K562 (cell line): ENCODE measurements around the gene MINDY3. TPM values are rescaled to one million over a fixed set of nuclear protein-coding genes. Genes with fewer than 3 reads are reported as not detected.

ENCODE experiments used
- ATAC-seq: fragments of 200-7000 bp; cut with Tn5 transposase; 3 replicates; pipeline ENCODE4 v1.9.1; 2020; ENCODE audit warnings: moderate library complexity
- BruUV-seq: library from RNA; stranded (reverse); fragments of 400-500 nt; replicated peaks from 2 replicates; lab custom pipeline; 2021; lab: Mats Ljungman, UMichigan
- CTCF ChIA-PET: fragments of 300-600 bp; formaldehyde crosslinking; extraction: SDS; loops from one replicate; lab custom pipeline; 2021; ENCODE audit warnings: low intra/inter-chr PET ratio; lab: Yijun Ruan, JAX
- POLR2A ChIA-PET: fragments of 300-600, 350-650 bp; sonication (Branson Sonifier 250); formaldehyde crosslinking; extraction: SDS; loops from one replicate; lab custom pipeline; 2021; ENCODE audit warnings: antibody characterized with exemption, inconsistent platforms; lab: Yijun Ruan, JAX
- DNase-seq, 4 experiments: peaks; one replicate each; pipeline versions ENCODE4 v3.0.0 to v3.0.0-alpha.2; 2011 to 2018; ENCODE audit warnings: low spot score in 3 of 4, mixed read lengths in 3 of 4; ENCODE audit errors: extremely low read depth in 1 of 4
- FAIRE-seq: peaks from 2 replicates; lab custom pipeline; 2011; peaks lifted over from hg19 to GRCh38; lab: Jason Lieb, UNC
- H2AFZ ChIP-seq: 2 replicates; pipeline ENCODE4 v1.6.0; 2011; ENCODE audit warnings: low read depth, low read length, control low read depth, inconsistent platforms
- H3K27ac ChIP-seq: fragments of 200-600 bp; 3 replicates; pipeline ENCODE4 v1.8.0; 2011; ENCODE audit warnings: low read depth, mild to moderate bottlenecking, control low read depth, inconsistent platforms, low read length, moderate library complexity, mixed read lengths; ENCODE audit errors: extremely low read depth
- H3K27me3 ChIP-seq, 2 experiments: fragments of 300-600 bp in 1 of 2; 2 replicates in 1 of 2; 3 replicates in 1 of 2; pipeline versions ENCODE4 v1.6.0 to v1.8.0; 2011; ENCODE audit warnings: inconsistent platforms in 2 of 2, low read length in 2 of 2, mild to moderate bottlenecking in 1 of 2, mixed read lengths in 1 of 2, moderate library complexity in 1 of 2; ENCODE audit not compliant: control insufficient read depth in 2 of 2, insufficient read depth in 2 of 2
- H3K36me3 ChIP-seq: fragments of 300-600 bp; 3 replicates; pipeline ENCODE4 v1.8.0; 2011; ENCODE audit warnings: mild to moderate bottlenecking, low read length, inconsistent platforms; ENCODE audit not compliant: control insufficient read depth, insufficient read depth
- H3K4me1 ChIP-seq, 2 experiments: fragments of 200-600 bp in 1 of 2; replicated peaks in 1 of 2; 2 replicates in 1 of 2; 3 replicates in 1 of 2; pipeline versions ENCODE4 v1.5.1 to v1.8.0; 2011; ENCODE audit warnings: inconsistent platforms in 2 of 2, low read length in 2 of 2, mild to moderate bottlenecking in 1 of 2, mixed read lengths in 1 of 2, moderate library complexity in 1 of 2; ENCODE audit not compliant: control insufficient read depth in 2 of 2, insufficient read depth in 2 of 2
- H3K4me2 ChIP-seq: 2 replicates; pipeline ENCODE4 v1.6.1; 2011; ENCODE audit warnings: low read length, control low read depth, inconsistent platforms, mixed read lengths; ENCODE audit not compliant: insufficient read depth
- H3K4me3 ChIP-seq: fragments of 200-600 bp; sonication (generic), shearing (Covaris generic); 2 replicates; pipeline ENCODE4 v1.5.1; 2016; ENCODE audit warnings: control low read depth, inconsistent platforms
- H3K79me2 ChIP-seq: fragments of 200-600 bp; 3 replicates; pipeline ENCODE4 v1.8.0; 2011; ENCODE audit warnings: low read length, inconsistent platforms; ENCODE audit not compliant: control insufficient read depth, insufficient read depth
- H3K9ac ChIP-seq, 2 experiments: 2 replicates each; pipeline versions ENCODE4 v1.6.0 to v1.6.1; 2011; ENCODE audit warnings: low read depth in 2 of 2, low read length in 2 of 2, control low read depth in 1 of 2, inconsistent platforms in 1 of 2, mild to moderate bottlenecking in 1 of 2, mixed read lengths in 1 of 2; ENCODE audit not compliant: insufficient read depth in 1 of 2
- H3K9me1 ChIP-seq: one replicate; pipeline ENCODE4 v1.6.0; 2011; ENCODE audit warnings: inconsistent platforms, mild to moderate bottlenecking, low read length, moderate library complexity; ENCODE audit not compliant: control insufficient read depth, insufficient read depth
- H3K9me3 ChIP-seq: replicated peaks from 2 replicates; pipeline ENCODE4 v1.5.1; 2011; ENCODE audit warnings: low read depth, low read length, inconsistent platforms; ENCODE audit not compliant: control insufficient read depth, insufficient read depth
- H4K20me1 ChIP-seq: replicated peaks from 2 replicates; pipeline ENCODE4 v1.6.1; 2011; ENCODE audit warnings: low read length, inconsistent platforms, mixed read lengths; ENCODE audit not compliant: control insufficient read depth, insufficient read depth
- FIP1L1 ChIP-seq: fragments of 200-400 bp; formaldehyde crosslinking; IDR thresholded peaks from 2 replicates; pipeline ENCODE4 v1.6.1; 2018; ENCODE audit warnings: mild to moderate bottlenecking, low read depth, low read length; ENCODE audit not compliant: poor library complexity, severe bottlenecking
- ILK ChIP-seq: fragments of 450-650 bp; IDR thresholded peaks from 2 replicates; pipeline ENCODE4 v1.6.1; 2016; ENCODE audit warnings: missing genetic modification characterization, low read depth, mild to moderate bottlenecking, missing compliant biosample characterization, moderate library complexity, borderline replicate concordance
- IRF2 ChIP-seq: sonication (generic); formaldehyde crosslinking; IDR thresholded peaks from 2 replicates; pipeline ENCODE4 v1.8.1; 2022; ENCODE audit warnings: mild to moderate bottlenecking, missing genetic modification reagents
- TEAD1 ChIP-seq, 2 experiments: fragments of 450-650 bp in 1 of 2; sonication (generic) in 1 of 2; formaldehyde crosslinking; IDR thresholded peaks; 2 replicates each; pipeline versions ENCODE4 v1.4.0 to v1.8.0; 2020 to 2022; ENCODE audit warnings: mild to moderate bottlenecking in 2 of 2, missing genetic modification reagents in 1 of 2
- ZNF311 ChIP-seq: fragments of 250-450 bp; sonication (Bioruptor Pico); IDR thresholded peaks from 2 replicates; pipeline ENCODE4 v1.4.0; 2020; ENCODE audit warnings: mild to moderate bottlenecking, moderate library complexity
- ZNF644 ChIP-seq: fragments of 200-800 bp; sonication (Bioruptor generic); IDR thresholded peaks from 2 replicates; pipeline ENCODE4 v1.6.1; 2016; ENCODE audit warnings: low read depth, missing genetic modification characterization, missing compliant biosample characterization
- WGBS: fragments of 100-300 bp; shearing (Covaris generic); methylation state at CpG from one replicate; pipeline ENCODE4 v1.1.6; 2016; ENCODE audit warnings: low coverage, mixed read lengths; ENCODE audit not compliant: insufficient coverage; ENCODE audit errors: missing lambda C conversion rate; 5-methylcytosine and 5-hydroxymethylcytosine counted together
- in situ Hi-C: fragments of 300-500 bp; cut with MboI; formaldehyde crosslinking; loops from 4 replicates; pipeline ENCODE4 v1.15.0; 2018; ENCODE audit warnings: inconsistent platforms, mixed read lengths
- intact Hi-C: fragments of 100-400 bp; cut with micrococcal nuclease; formaldehyde crosslinking; loops from 2 replicates; pipeline ENCODE4 v1.14.2; 2022
- polyA plus RNA-seq, 8 experiments: library from polyadenylated mRNA; depleted of rRNA in 4 of 8; stranded (reverse) in 5 of 8; unstranded in 3 of 8; fragments of >200 nt; fragmentation: Nextera tagmentation in 2 of 8; fragmentation: Illumina TruSeq in 1 of 8; extraction: Ambion mirVana in 2 of 8; extraction: Trizol in 1 of 8; gene quantifications; 2 replicates each; pipeline versions ENCODE4 v1.2.1 to v1.2.3, GENCODE V29; 2011 to 2014; ENCODE audit warnings: inconsistent platforms in 1 of 8, missing spikeins in 1 of 8
- total RNA-seq, 7 experiments: library from RNA; depleted of rRNA in 6 of 7; stranded (reverse); fragments of >200 nt in 6 of 7; fragmentation: Illumina TruSeq in 2 of 7; extraction: Trizol in 2 of 7; gene quantifications; 2 replicates each; pipeline versions ENCODE4 v1.2.1 to v1.2.3, GENCODE V29; 2011 to 2021; ENCODE audit warnings: low replicate concordance in 1 of 7
- TF ChIP-seq, protein P1 (sequence below), 2 experiments: IDR thresholded peaks in 1 of 2; conservative IDR thresholded peaks in 1 of 2; 2 replicates each; pipeline ENCODE4 v1.6.1; 2016; ENCODE audit warnings: low read depth in 2 of 2, mild to moderate bottlenecking in 1 of 2, missing compliant biosample characterization in 1 of 2, missing genetic modification characterization in 1 of 2, moderate library complexity in 1 of 2
- TF ChIP-seq, protein P2 (sequence below): fragments of 450-650 bp; IDR thresholded peaks from 2 replicates; pipeline ENCODE4 v1.7.0; 2016; ENCODE audit warnings: borderline replicate concordance
- TF ChIP-seq, protein P3 (sequence below), 2 experiments: fragments of 150-350 bp in 1 of 2; IDR thresholded peaks; 2 replicates each; pipeline ENCODE4 v1.6.1; 2012 to 2016; ENCODE audit warnings: low read depth in 2 of 2, low read length in 2 of 2, mild to moderate bottlenecking in 1 of 2, moderate library complexity in 1 of 2

The MINDY3 gene
- total and polyA plus RNA-seq, 9 of the 15 experiments (the other 6 are each of a cell fraction or from before 2014, with no cell fraction given) = 14.0 to 35.9 (median 23.6) TPM

DNA sequence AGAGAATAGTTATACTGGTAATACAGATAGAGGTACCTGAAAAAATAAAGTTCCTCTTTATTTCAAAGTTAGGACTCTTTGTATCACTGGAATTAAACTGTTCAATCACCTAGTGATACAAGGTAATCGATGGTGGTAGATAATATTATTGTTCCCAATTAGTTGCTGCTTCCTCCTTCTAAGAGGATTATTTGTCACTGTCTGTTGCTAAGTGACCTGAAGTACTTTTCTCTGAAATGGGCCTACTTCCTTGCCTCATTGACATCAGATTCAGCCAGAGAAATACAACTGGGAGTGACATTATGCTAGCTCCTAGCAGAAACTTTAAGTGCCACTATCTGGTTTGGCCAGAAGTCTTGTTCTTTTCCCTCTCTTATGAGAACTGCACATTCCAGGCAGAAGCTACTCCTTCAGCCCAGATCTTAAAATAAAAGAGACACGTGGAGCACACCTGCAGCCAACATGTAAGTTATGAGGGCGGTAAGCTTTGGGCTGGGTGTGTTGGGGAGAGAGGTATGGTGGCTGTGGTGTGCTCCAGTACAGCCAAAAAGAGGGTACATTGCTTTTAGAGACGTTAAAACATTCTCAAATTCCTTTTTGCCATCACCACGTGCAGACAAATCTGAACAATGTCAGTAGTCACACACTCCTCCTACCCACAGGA is 54.8 kb downstream of the MINDY3 start (continued):
- TF ChIP-seq, protein P1, sequence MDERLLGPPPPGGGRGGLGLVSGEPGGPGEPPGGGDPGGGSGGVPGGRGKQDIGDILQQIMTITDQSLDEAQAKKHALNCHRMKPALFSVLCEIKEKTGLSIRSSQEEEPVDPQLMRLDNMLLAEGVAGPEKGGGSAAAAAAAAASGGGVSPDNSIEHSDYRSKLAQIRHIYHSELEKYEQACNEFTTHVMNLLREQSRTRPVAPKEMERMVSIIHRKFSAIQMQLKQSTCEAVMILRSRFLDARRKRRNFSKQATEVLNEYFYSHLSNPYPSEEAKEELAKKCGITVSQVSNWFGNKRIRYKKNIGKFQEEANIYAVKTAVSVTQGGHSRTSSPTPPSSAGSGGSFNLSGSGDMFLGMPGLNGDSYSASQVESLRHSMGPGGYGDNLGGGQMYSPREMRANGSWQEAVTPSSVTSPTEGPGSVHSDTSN (CRISPR knock-in tag; IDR thresholded peaks at IDR 0.05; ENCODE audit: low read depth) = no peak
- TF ChIP-seq, protein P1 (tag; conservative IDR thresholded peaks at IDR 0.05; ENCODE audit: low read depth) = peak; percentile 62
- TF ChIP-seq TEAD1 (CRISPR knock-in tag; IDR thresholded peaks at IDR 0.05) (peak in 1 of 2 experiments; percentile 51; a peak in 1 of 4 replicates), ZNF311 (CRISPR knock-in tag) (0 out of 2 replicates have a peak, but pooled peaks have one; percentile 30)

DNA sequence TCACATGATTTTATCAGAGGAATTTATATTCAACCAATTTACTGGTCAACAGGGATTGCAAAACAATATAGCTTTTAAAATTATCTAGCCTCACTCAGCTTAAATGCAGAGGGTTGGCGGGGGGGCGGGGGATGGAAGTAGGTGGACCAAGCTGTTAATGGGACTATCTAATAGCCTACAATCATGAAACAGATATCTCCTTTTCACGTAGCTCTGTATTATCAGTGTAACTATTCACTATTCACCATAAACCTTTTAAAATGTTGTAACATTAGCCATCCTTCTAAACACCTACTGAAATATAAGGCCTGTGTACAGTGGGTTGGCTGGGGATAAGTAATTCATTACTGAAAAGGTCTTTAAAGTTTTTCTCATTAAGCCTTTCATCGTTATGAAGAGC is 56.2 kb downstream of the MINDY3 start:
- peaks cover 44% of the 10 kb centered on the region for H3K36me3 ChIP-seq
- H3K27ac ChIP-seq = no peak overlapping the region; the same call in 2 of the 3 replicates
- no peaks in the 10 kb centered on the region for H3K9me1 ChIP-seq
- in situ Hi-C loops (no loop called here), intact Hi-C loops (loop anchor here (5.0 kb wide), 1 partner anchor 352 kb away; no protein-coding TSS in a partner anchor)
- 40% methylated on average over 4 of the region's 4 CpGs for WGBS
- FAIRE-seq (no peak), ATAC-seq (no peak), DNase-seq (no peak)
- H3K4me3 ChIP-seq = no peak overlapping the region
- no peak overlapping the region for H2AFZ ChIP-seq
- no peaks in the 10 kb centered on the region for H4K20me1 ChIP-seq
- peaks cover 0 to 49% of the 10 kb centered on the region in 2 experiments; a peak in 3 of 5 replicates for H3K4me1 ChIP-seq
- POLR2A ChIA-PET = interaction anchor here (0.7 to 1.4 kb wide), 3 partner anchors 8 to 238 kb away, joined by 3 to 4 read pairs (median 3); no protein-coding TSS in a partner anchor
- H3K79me2 ChIP-seq = peaks cover 83% of the 10 kb centered on the region
- no TSS peak for BruUV-seq
- H3K9ac ChIP-seq = no peak overlapping the region
- H3K27me3 ChIP-seq = no peaks in the 10 kb centered on the region
- no peak overlapping the region for H3K4me2 ChIP-seq
- CTCF ChIA-PET = no interaction called here
- peaks cover 21% of the 10 kb centered on the region for H3K9me3 ChIP-seq
- TF ChIP-seq, protein P2, sequence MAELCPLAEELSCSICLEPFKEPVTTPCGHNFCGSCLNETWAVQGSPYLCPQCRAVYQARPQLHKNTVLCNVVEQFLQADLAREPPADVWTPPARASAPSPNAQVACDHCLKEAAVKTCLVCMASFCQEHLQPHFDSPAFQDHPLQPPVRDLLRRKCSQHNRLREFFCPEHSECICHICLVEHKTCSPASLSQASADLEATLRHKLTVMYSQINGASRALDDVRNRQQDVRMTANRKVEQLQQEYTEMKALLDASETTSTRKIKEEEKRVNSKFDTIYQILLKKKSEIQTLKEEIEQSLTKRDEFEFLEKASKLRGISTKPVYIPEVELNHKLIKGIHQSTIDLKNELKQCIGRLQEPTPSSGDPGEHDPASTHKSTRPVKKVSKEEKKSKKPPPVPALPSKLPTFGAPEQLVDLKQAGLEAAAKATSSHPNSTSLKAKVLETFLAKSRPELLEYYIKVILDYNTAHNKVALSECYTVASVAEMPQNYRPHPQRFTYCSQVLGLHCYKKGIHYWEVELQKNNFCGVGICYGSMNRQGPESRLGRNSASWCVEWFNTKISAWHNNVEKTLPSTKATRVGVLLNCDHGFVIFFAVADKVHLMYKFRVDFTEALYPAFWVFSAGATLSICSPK = no peak
- no peak for TF ChIP-seq FIP1L1
- TF ChIP-seq, protein P3, sequence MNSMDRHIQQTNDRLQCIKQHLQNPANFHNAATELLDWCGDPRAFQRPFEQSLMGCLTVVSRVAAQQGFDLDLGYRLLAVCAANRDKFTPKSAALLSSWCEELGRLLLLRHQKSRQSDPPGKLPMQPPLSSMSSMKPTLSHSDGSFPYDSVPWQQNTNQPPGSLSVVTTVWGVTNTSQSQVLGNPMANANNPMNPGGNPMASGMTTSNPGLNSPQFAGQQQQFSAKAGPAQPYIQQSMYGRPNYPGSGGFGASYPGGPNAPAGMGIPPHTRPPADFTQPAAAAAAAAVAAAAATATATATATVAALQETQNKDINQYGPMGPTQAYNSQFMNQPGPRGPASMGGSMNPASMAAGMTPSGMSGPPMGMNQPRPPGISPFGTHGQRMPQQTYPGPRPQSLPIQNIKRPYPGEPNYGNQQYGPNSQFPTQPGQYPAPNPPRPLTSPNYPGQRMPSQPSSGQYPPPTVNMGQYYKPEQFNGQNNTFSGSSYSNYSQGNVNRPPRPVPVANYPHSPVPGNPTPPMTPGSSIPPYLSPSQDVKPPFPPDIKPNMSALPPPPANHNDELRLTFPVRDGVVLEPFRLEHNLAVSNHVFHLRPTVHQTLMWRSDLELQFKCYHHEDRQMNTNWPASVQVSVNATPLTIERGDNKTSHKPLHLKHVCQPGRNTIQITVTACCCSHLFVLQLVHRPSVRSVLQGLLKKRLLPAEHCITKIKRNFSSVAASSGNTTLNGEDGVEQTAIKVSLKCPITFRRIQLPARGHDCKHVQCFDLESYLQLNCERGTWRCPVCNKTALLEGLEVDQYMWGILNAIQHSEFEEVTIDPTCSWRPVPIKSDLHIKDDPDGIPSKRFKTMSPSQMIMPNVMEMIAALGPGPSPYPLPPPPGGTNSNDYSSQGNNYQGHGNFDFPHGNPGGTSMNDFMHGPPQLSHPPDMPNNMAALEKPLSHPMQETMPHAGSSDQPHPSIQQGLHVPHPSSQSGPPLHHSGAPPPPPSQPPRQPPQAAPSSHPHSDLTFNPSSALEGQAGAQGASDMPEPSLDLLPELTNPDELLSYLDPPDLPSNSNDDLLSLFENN (IDR thresholded peaks at IDR 0.05; ENCODE audit: low read depth in 2 of 2, low read length in 2 of 2) = no peak
- TF ChIP-seq ZNF644 (tag) = no peak
- TF ChIP-seq ILK (tag) = no peak
- TF ChIP-seq IRF2 (CRISPR knock-in tag) = no peak
